Pancreas (tissue), 10 donors: ENCODE results near the gene MTIF3. TPM values are rescaled to one million over a fixed set of nuclear protein-coding genes. Genes with fewer than 3 reads are reported as not detected.

ENCODE experiments used
- ATAC-seq, 4 donors: fragments of 200-7000 bp; cut with Tn5 transposase; one replicate each; pipeline versions ENCODE4 v1.8.0 to v1.9.1; 2020; ENCODE audit warnings: mild to moderate bottlenecking in 4 of 4, moderate library complexity in 4 of 4
- DNase-seq, 6 donors: peaks; one replicate each; pipeline ENCODE4 v3.0.0-alpha.2; 2020
- FAIRE-seq: peaks from 2 replicates; lab custom pipeline; 2012; peaks lifted over from hg19 to GRCh38; lab: Jason Lieb, UNC
- H3K27ac ChIP-seq, 4 donors: fragments of 200-600 bp; sonication (generic); 1 replicate in 3 of 4; 2 replicates in 1 of 4; pipeline versions ENCODE4 v1.5.0 to v1.8.0; 2020
- H3K27me3 ChIP-seq, 4 donors: fragments of 200-600 bp; one replicate each; pipeline ENCODE4 v1.8.0; 2021
- H3K36me3 ChIP-seq, 3 donors: fragments of 200-600 bp; sonication (generic) in 1 of 3; one replicate each; pipeline versions ENCODE4 v1.5.0 to v1.8.0; 2020 to 2021
- H3K4me1 ChIP-seq, 3 donors: fragments of 200-600 bp; one replicate each; pipeline ENCODE4 v1.8.0; 2021
- H3K4me3 ChIP-seq, 4 donors: fragments of 200-600 bp; sonication (generic) in 2 of 4; one replicate each; pipeline versions ENCODE4 v1.5.0 to v1.8.0; 2020 to 2021
- H3K9me3 ChIP-seq, 4 donors: fragments of 200-600 bp; one replicate each; pipeline ENCODE4 v1.8.0; 2021
- CTCF ChIP-seq, 4 donors: fragments of 200-600 bp; sonication (generic) in 3 of 4; IDR thresholded peaks; one replicate each; pipeline versions ENCODE4 v1.5.0 to v1.8.0; 2021; ENCODE audit warnings: antibody characterized with exemption in 4 of 4
- WGBS, 2 donors: extraction: QIAGEN DNeasy Blood & Tissue Kit; methylation state at CpG; one replicate each; pipeline ENCODE4 v1.1.7; 2013; 5-methylcytosine and 5-hydroxymethylcytosine counted together
- intact Hi-C, 3 donors: fragments of 100-400 bp; cut with DNase I; formaldehyde crosslinking; loops; one replicate each; pipeline versions ENCODE4 v1.11.1 to v1.14.2; 2022
- polyA plus RNA-seq, 2 donors: library from polyadenylated mRNA; stranded (reverse); fragments of 200-250 nt; gene quantifications; one replicate each; pipeline ENCODE4 v1.2.3, GENCODE V29; 2013
- total RNA-seq, 6 donors: library from RNA; stranded (reverse); fragmentation: NEBNext Ultra II Directional in 4 of 6; extraction: Animal tissue kit (Norgen Biotek cat#: 25700) in 4 of 6; gene quantifications; one replicate each; pipeline versions ENCODE4 v1.2.1 to v1.2.4, GENCODE V29; 2021 to 2023
- donor health status: healthy with polysubstance abuse.
- donor health status: DM: no; HTN: no; CAD: no; lungs with moderate emphysema.
- donor health status: DM: no; HTN: no; CAD: no.
- donor health status: control.
- donor health status: control.
- donor health status: Bipolar disorder and iron deficiency.
- donor health status: DM: yes; HTN: yes; CAD: no.
- donor health status: DM: no; HTN: no; CAD: no.
- donor health status: DM: no; HTN: no; CAD: no.
- donor health status: DM: yes; HTN: yes; CAD: no.

Gene MTIF3
- total and polyA plus RNA-seq, 8 donors = 22.3 to 91.4 (median 30.5) TPM

DNA sequence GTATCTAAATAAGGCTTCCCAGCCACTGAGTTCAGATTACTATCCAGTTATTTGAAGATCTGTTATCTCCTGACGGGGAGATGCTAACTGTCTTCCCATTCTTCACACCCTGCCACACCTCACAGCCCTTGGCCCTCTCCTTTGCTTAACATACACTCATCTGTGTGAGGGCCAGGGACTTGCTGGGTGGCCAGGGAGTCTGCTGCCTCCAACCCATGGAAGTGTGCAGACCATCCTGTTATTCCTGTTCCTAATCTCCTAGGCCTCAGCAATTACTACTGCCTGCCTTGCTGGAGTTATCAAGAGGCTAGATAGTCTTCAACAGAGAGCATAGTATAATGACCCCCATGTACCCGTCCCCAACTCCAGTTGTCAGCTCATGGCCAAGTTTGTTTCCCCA is 62.1 kb downstream of the MTIF3 start:
- 70 to 72% methylated on average over 2 of the region's 2 CpGs for WGBS, 2 donors
- ATAC-seq = no peak
- intact Hi-C loops = no loop called here
- no peaks in the 10 kb centered on the region for H3K27me3 ChIP-seq
- no peak overlapping the region for H3K4me3 ChIP-seq
- DNase-seq = no peak
- no peak for FAIRE-seq
- no peaks in the 10 kb centered on the region for H3K4me1 ChIP-seq
- TF ChIP-seq CTCF (IDR thresholded peaks at IDR 0.05) = no peak
- no peaks in the 10 kb centered on the region for H3K9me3 ChIP-seq
- no peak overlapping the region for H3K27ac ChIP-seq
- H3K36me3 ChIP-seq = no peaks in the 10 kb centered on the region

Other genes with a start within 250 kb of the MTIF3 start
- gene RPL21, start 199.0 kb downstream of the MTIF3 start, total RNA-seq = 100 to 1,000 TPM; 526 to 844 (median 686) TPM
- 100 to 1,000 TPM; 376 to 759 TPM for gene RPL21, start 199.0 kb downstream of the MTIF3 start, polyA plus RNA-seq
- gene RASL11A, start 179.7 kb downstream of the MTIF3 start, total RNA-seq = 1 to 10 TPM; 1.4 to 5.1 (median 2.5) TPM
- gene RASL11A, start 179.7 kb downstream of the MTIF3 start, polyA plus RNA-seq = 1 to 10 TPM; 4.1 to 6.6 TPM
- 10 to 100 TPM; 39.5 to 54.9 (median 53.9) TPM for gene GTF3A, start 25.9 kb downstream of the MTIF3 start, total RNA-seq
- gene GTF3A, start 25.9 kb downstream of the MTIF3 start, polyA plus RNA-seq = 100 to 1,000 TPM in 1 of 2 donors, 10 to 100 TPM in 1; 77.9 to 130 TPM
- 10 to 100 TPM; 11.3 to 18.9 (median 15.0) TPM for gene LNX2, start 170.0 kb upstream of the MTIF3 start, total RNA-seq
- gene LNX2, start 170.0 kb upstream of the MTIF3 start, polyA plus RNA-seq = 10 to 100 TPM in 1 of 2 donors, 1 to 10 TPM in 1; 4.9 to 10.1 TPM
- 100 to 1,000 TPM; 107 to 147 (median 139) TPM for gene POLR1D, start 171.3 kb upstream of the MTIF3 start, total RNA-seq
- 100 to 1,000 TPM in 1 of 2 donors, 10 to 100 TPM in 1; 98.7 to 161 TPM for gene POLR1D, start 171.3 kb upstream of the MTIF3 start, polyA plus RNA-seq